ENCODE measurements around the gene HADHA. TPM values are rescaled to one million over a fixed set of nuclear protein-coding genes. Genes with fewer than 3 reads are reported as not detected.

Gene HADHA
- total and polyA plus RNA-seq, 9 donors, result 178 to 225 (median 206) TPM

DNA sequence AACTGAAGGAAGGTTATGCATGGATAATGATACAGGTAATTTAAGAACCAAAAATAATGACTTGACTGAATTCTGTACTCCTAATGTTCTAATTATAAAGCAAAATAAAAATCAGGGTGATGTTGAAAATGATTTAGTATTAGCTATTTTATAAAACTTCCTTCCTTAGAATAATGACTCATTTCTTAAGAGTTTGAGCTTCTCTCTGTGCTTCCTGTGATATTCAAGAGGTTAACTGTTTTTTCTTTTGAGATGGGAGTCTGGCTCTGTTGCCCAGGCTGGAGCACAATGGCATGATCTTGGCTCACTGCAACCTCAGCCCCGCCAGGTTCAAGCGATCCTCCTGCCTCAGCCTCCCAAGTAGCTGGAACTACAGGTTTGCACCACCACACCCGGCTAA is 14.8 kb downstream of the HADHA start:
- WGBS (ENCODE audit: insufficient coverage), result 100% methylated on average over 3 of the region's 3 CpGs
- H3K36me3 ChIP-seq (ENCODE audit: control insufficient read depth, insufficient read depth, low read length), result peaks cover 49% of the 10 kb centered on the region
- H3K27ac ChIP-seq (ENCODE audit: low read length), result no peak overlapping the region
- no peak overlapping the region for H3K4me3 ChIP-seq (ENCODE audit: low read length)
- no peaks in the 10 kb centered on the region for H3K27me3 ChIP-seq (ENCODE audit: control insufficient read depth, insufficient read depth, low read length)
- no peak for DNase-seq
- H3K9me3 ChIP-seq (replicated peaks; ENCODE audit: control insufficient read depth, low read depth, low read length), result no peaks in the 10 kb centered on the region
- no peaks in the 10 kb centered on the region for H3K4me1 ChIP-seq (ENCODE audit: control insufficient read depth, insufficient read depth, low read length)

DNA sequence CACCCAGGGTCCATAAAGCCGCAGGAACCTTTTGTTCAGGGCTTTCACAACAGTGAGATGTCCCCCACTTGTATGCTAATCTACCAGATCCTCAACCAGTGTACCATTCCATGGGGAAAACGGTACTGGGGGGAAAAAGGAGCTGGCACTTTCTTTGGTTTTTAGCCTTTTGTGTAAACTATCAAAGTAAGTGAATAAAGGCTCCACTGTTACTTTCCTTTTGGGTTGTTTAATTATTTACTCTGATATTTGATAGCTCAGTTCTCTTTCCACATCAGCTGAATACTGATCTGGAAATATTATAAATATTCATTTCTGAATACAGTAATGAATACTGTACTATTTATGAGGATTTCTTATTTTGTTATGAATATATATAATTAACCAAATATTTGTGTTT is 20.3 kb downstream of the HADHA start:
- Histone ChIP-seq H3K27me3 (ENCODE audit: control insufficient read depth, insufficient read depth, low read length) (no peaks in the 10 kb centered on the region), H3K4me3 (ENCODE audit: low read length) (no peak overlapping the region), H3K4me1 (ENCODE audit: control insufficient read depth, insufficient read depth, low read length) (no peaks in the 10 kb centered on the region), H3K9me3 (replicated peaks; ENCODE audit: control insufficient read depth, low read depth, low read length) (no peaks in the 10 kb centered on the region), H3K27ac (ENCODE audit: low read length) (no peak overlapping the region), H3K36me3 (ENCODE audit: control insufficient read depth, insufficient read depth, low read length) (peaks cover 52% of the 10 kb centered on the region)
- WGBS (ENCODE audit: insufficient coverage), result no CpG with 5 or more reads among the region's 2 CpGs
- DNase-seq, result no peak

DNA sequence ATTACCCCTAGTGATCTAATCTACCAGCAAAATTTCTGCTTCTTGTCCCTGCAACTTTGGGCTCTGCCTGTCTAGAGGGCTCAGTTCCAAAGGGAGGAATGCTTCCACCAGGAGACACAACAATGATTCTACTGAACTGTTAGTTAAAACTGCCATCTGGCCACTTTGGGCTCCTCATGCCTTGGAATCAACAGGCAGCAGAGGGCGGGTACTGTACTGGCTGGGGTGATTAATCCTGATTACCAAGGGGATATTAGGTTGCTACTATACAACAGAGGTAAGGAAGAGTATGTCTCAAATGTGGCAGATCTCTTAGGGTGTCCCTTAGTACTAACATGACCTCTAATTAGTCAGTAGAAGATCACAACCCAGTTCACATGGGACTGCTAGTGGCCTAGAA is 21.4 kb downstream of the HADHA start:
- no peaks in the 10 kb centered on the region for H3K27me3 ChIP-seq (ENCODE audit: control insufficient read depth, insufficient read depth, low read length)
- no peak overlapping the region for H3K27ac ChIP-seq (ENCODE audit: low read length)
- H3K4me1 ChIP-seq (ENCODE audit: control insufficient read depth, insufficient read depth, low read length), result no peaks in the 10 kb centered on the region
- H3K4me3 ChIP-seq (ENCODE audit: low read length), result no peak overlapping the region
- peaks cover 44% of the 10 kb centered on the region for H3K36me3 ChIP-seq (ENCODE audit: control insufficient read depth, insufficient read depth, low read length)
- no CpG with 5 or more reads among the region's 1 CpG for WGBS (ENCODE audit: insufficient coverage)
- no peak for DNase-seq
- peaks cover 1% of the 10 kb centered on the region for H3K9me3 ChIP-seq (replicated peaks; ENCODE audit: control insufficient read depth, low read depth, low read length)

DNA sequence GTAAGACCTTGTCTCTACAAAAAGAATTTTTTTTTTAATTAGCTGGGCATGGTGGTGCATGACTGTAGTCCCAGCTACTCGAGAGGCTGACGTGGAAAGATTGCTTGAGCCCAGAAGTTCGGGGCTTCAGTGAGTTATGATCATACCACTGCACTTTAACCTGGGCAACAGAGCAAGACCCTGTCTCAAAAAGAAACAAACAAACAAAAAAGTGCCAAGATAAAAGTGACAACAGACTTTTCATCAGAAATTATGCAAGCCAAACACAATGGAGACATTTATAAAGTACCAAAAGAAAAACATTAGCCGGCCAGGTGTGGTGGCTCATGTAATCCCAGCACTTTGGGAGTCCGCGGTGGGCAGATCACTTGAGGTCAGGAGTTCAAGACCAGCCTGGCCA is 26.7 kb downstream of the HADHA start:
- Histone ChIP-seq H3K36me3 (ENCODE audit: control insufficient read depth, insufficient read depth, low read length) (peaks cover 54% of the 10 kb centered on the region), H3K27ac (ENCODE audit: low read length) (no peak overlapping the region), H3K4me1 (ENCODE audit: control insufficient read depth, insufficient read depth, low read length) (no peaks in the 10 kb centered on the region), H3K4me3 (ENCODE audit: low read length) (no peak overlapping the region), H3K27me3 (ENCODE audit: control insufficient read depth, insufficient read depth, low read length) (no peaks in the 10 kb centered on the region), H3K9me3 (replicated peaks; ENCODE audit: control insufficient read depth, low read depth, low read length) (peaks cover 5% of the 10 kb centered on the region)
- WGBS (ENCODE audit: insufficient coverage), result no CpG with 5 or more reads among the region's 6 CpGs
- DNase-seq, result no peak

DNA sequence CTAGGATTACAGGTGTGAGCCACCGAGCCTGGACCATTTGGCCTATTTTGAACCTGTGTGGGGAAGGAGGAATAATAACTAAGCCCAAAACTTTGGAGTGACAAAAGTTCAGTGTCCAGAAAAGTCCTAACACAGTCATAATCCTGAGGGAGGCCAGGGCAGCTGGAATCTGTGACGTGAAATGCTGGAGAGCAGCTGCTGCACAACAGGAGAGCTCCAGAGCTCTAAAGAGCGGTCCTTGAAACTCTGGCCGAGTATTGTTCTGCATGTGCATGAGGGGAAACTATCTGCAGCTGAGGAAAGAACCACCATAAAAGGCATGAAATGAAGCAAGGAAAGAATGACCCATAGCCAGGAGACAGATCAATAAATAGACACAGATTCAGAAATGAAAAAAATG is 27.8 kb downstream of the HADHA start:
- 92% methylated on average over 3 of the region's 4 CpGs for WGBS (ENCODE audit: insufficient coverage)
- DNase-seq, result no peak
- H3K4me3 ChIP-seq (ENCODE audit: low read length), result no peak overlapping the region
- H3K9me3 ChIP-seq (replicated peaks; ENCODE audit: control insufficient read depth, low read depth, low read length), result peaks cover 5% of the 10 kb centered on the region
- no peak overlapping the region for H3K27ac ChIP-seq (ENCODE audit: low read length)
- no peaks in the 10 kb centered on the region for H3K27me3 ChIP-seq (ENCODE audit: control insufficient read depth, insufficient read depth, low read length)
- no peaks in the 10 kb centered on the region for H3K4me1 ChIP-seq (ENCODE audit: control insufficient read depth, insufficient read depth, low read length)
- H3K36me3 ChIP-seq (ENCODE audit: control insufficient read depth, insufficient read depth, low read length), result peaks cover 55% of the 10 kb centered on the region

DNA sequence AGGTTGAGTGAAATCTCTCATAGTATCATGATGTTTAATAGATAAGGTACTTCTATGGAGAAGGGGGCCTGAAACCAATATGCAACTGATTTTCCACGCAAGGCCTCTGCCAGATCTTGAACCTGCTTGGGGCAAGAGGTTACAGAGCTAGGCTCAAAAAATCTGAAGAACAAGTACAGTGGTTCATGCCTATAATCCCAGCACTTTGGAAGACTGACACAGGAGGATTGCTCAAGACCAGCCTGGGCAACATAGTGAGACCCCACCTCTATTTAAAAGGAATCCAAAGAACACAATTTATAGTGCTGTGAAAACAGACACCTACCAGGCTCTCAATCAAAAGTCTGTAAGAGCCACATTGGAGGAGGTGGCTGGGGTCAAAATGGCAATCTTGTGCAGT is 28.6 kb downstream of the HADHA start:
- DNase-seq, result no peak
- 100% methylated on average over 1 of the region's 1 CpG for WGBS (ENCODE audit: insufficient coverage)
- Histone ChIP-seq H3K4me3 (ENCODE audit: low read length) (no peak overlapping the region), H3K36me3 (ENCODE audit: control insufficient read depth, insufficient read depth, low read length) (peaks cover 49% of the 10 kb centered on the region), H3K4me1 (ENCODE audit: control insufficient read depth, insufficient read depth, low read length) (no peaks in the 10 kb centered on the region), H3K27me3 (ENCODE audit: control insufficient read depth, insufficient read depth, low read length) (no peaks in the 10 kb centered on the region), H3K9me3 (replicated peaks; ENCODE audit: control insufficient read depth, low read depth, low read length) (peaks cover 5% of the 10 kb centered on the region), H3K27ac (ENCODE audit: low read length) (no peak overlapping the region)

DNA sequence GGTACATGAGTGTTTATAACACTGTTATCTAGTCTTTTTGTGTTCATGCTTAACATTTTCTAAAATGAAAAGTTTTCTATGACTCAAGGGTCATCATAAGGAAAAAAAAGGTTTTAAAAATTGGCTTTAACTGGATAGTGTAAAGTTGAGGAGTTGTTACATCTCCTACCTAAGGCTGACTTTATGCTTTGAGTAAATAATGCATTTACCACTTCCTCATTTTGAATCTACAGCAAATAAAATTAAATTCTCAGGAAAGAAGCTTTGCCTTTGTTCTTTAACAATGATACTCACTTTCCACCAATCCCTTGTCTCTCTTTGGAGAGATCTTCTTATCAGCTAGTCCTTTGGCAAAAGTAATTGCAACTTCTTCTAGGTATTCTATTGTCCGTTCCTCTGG is 29.7 kb downstream of the HADHA start:
- no peak for DNase-seq
- Histone ChIP-seq H3K27me3 (ENCODE audit: control insufficient read depth, insufficient read depth, low read length) (no peaks in the 10 kb centered on the region), H3K4me3 (ENCODE audit: low read length) (no peak overlapping the region), H3K9me3 (replicated peaks; ENCODE audit: control insufficient read depth, low read depth, low read length) (peaks cover 5% of the 10 kb centered on the region), H3K27ac (ENCODE audit: low read length) (no peak overlapping the region), H3K4me1 (ENCODE audit: control insufficient read depth, insufficient read depth, low read length) (no peaks in the 10 kb centered on the region), H3K36me3 (ENCODE audit: control insufficient read depth, insufficient read depth, low read length) (peaks cover 50% of the 10 kb centered on the region)
- 100% methylated on average over 1 of the region's 1 CpG for WGBS (ENCODE audit: insufficient coverage)

DNA sequence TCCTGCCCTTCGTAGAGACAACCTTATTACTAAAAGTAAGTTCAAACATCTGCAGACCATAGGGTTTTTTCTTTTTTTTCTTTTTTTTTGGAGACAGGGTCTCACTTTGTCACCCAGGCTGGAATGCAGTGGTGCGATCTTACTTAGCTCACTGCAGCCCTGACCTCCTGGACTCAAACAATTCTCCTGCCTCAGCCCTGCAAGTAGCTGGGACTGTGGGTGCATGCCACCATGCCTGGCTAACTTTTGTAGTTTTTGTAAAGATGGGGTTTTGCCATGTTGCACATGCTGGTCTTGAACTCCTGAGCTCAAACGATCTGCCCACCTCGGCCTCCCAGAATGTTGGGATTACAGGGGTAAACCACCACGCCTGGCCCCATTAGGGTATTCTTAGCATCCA is 32.4 kb downstream of the HADHA start:
- DNase-seq, result no peak
- Histone ChIP-seq H3K4me3 (ENCODE audit: low read length) (no peak overlapping the region), H3K4me1 (ENCODE audit: control insufficient read depth, insufficient read depth, low read length) (no peaks in the 10 kb centered on the region), H3K27me3 (ENCODE audit: control insufficient read depth, insufficient read depth, low read length) (no peaks in the 10 kb centered on the region), H3K36me3 (ENCODE audit: control insufficient read depth, insufficient read depth, low read length) (peaks cover 56% of the 10 kb centered on the region), H3K27ac (ENCODE audit: low read length) (no peak overlapping the region), H3K9me3 (replicated peaks; ENCODE audit: control insufficient read depth, low read depth, low read length) (no peaks in the 10 kb centered on the region)
- no CpG with 5 or more reads among the region's 5 CpGs for WGBS (ENCODE audit: insufficient coverage)

DNA sequence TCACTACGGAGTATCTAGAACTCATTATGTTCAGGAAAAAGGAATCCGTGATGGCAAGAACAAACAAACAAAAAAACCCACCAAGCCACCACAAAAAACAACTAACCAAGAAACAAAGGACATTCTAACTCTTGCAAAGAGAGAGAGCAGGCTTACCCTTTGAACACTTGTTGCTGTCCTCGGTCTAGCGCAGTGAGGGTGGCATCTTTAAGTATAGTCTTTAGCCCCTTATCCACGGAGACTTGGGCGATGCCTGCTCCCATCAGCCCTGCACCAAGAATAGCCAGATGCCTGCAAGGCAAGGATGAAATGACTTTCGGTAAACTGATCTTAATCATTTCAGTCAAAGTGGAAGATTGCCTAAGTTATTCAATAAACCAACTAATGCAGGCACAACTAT is 40.5 kb downstream of the HADHA start:
- Histone ChIP-seq H3K4me1 (ENCODE audit: control insufficient read depth, insufficient read depth, low read length) (no peaks in the 10 kb centered on the region), H3K4me3 (ENCODE audit: low read length) (no peak overlapping the region), H3K36me3 (ENCODE audit: control insufficient read depth, insufficient read depth, low read length) (peaks cover 53% of the 10 kb centered on the region), H3K9me3 (replicated peaks; ENCODE audit: control insufficient read depth, low read depth, low read length) (no peaks in the 10 kb centered on the region), H3K27me3 (ENCODE audit: control insufficient read depth, insufficient read depth, low read length) (no peaks in the 10 kb centered on the region), H3K27ac (ENCODE audit: low read length) (no peak overlapping the region)
- DNase-seq, result no peak
- WGBS (ENCODE audit: insufficient coverage), result 95% methylated on average over 4 of the region's 7 CpGs

DNA sequence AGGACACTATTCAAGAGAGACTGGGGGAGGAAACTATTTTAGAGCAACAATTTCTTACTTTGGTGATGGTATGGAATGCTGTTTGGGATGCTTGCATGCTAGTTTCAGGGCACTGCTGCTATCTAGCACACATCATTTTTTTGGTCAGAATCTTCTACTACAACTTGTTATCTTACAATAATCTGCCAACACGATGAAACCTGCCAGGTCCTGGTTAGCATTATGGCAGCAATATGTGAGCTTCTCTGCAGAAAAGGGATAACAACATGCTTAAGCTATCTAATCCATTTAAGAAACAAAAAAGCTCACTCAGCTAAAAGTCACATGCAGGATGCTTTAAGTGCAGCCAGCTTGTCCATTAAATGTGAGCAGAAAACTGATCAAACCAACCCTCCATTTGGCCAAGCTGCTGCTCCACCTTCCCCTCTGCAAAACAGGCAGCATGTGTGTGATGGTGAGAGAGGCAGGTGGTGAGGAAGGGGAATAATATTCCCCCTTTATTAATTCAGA is 41.4 kb downstream of the HADHA start:
- Histone ChIP-seq H3K27ac (ENCODE audit: low read length) (no peak overlapping the region), H3K27me3 (ENCODE audit: control insufficient read depth, insufficient read depth, low read length) (no peaks in the 10 kb centered on the region), H3K4me3 (ENCODE audit: low read length) (no peak overlapping the region), H3K4me1 (ENCODE audit: control insufficient read depth, insufficient read depth, low read length) (no peaks in the 10 kb centered on the region), H3K9me3 (replicated peaks; ENCODE audit: control insufficient read depth, low read depth, low read length) (no peaks in the 10 kb centered on the region), H3K36me3 (ENCODE audit: control insufficient read depth, insufficient read depth, low read length) (peaks cover 53% of the 10 kb centered on the region)
- no peak for DNase-seq
- WGBS (ENCODE audit: insufficient coverage), result no CpG with 5 or more reads among the region's 1 CpG

DNA sequence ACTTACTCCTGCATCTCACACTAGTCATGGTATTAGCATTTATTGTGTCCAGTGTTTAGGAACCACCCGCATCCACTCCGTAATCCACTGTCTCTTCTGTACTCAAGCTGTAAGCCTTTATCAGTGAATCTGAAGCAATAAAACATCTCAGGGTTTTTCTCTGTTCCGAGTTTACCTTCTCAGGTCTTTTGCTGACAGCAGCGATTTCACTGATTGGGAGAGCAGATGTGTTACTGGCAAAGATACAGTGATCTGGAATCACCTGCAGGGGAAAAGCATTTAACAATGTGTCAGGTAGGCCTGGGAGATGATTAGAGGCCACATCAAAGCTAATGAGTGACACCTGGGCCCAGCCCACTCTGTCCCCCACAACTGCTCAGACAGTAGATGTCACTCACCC is 46.9 kb downstream of the HADHA start:
- WGBS (ENCODE audit: insufficient coverage), result 90% methylated on average over 2 of the region's 4 CpGs
- Histone ChIP-seq H3K27me3 (ENCODE audit: control insufficient read depth, insufficient read depth, low read length) (no peaks in the 10 kb centered on the region), H3K4me3 (ENCODE audit: low read length) (no peak overlapping the region), H3K36me3 (ENCODE audit: control insufficient read depth, insufficient read depth, low read length) (peaks cover 79% of the 10 kb centered on the region), H3K9me3 (replicated peaks; ENCODE audit: control insufficient read depth, low read depth, low read length) (no peaks in the 10 kb centered on the region), H3K27ac (ENCODE audit: low read length) (no peak overlapping the region), H3K4me1 (ENCODE audit: control insufficient read depth, insufficient read depth, low read length) (peaks cover 4% of the 10 kb centered on the region)
- DNase-seq, result no peak

Data from muscle of leg (tissue), 11 donors.